GM18867 (cell line): ENCODE measurements around the gene SEMA3B.
"Not testable (repeated sequence)": the region's sequence is repeated elsewhere in the genome, so short reads cannot be mapped to it uniquely, and the experiment has no call there.

Experiments used
- ATAC-seq: cut with Tn5 transposase; IDR thresholded peaks from one replicate; pipeline ENCODE4 v1.9.1; 2021; ENCODE audit warnings: mild to moderate bottlenecking, moderate library complexity; ENCODE audit not compliant: unreplicated experiment

The SEMA3B gene

GRCh38 chr3:50237754-50238548, 31.0 kb upstream of the SEMA3B start:
- ATAC-seq = peak; percentile 36

DNA sequence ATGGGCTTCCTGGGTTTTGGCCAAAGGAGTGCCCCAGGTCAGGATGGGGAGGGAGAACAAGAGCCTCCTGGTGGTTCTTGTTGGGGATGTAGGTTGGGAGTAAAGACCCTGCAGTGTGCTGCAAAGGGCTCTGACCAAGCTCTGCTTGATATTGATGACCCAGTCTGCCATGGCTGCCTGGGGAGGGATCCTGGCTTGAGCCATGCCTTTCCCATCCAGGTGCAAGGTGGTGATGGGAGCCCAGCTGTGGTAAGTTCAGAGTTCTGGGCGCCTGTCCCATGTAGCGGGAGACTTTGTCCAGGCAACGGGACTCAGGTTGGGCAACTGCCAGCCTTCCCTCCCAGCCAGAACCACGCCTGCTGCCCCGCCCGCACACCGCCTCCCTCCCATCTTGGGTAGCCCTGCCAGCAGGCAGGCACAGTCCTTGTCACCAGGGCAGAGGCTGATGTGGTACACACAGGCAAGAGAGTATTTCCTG, 30.4 kb upstream of the SEMA3B start:
- ATAC-seq = no peak

- no peak for ATAC-seq
These were observed 29.3 kb upstream of the SEMA3B start for GRCh38 chr3:50239649-50240048.

DNA sequence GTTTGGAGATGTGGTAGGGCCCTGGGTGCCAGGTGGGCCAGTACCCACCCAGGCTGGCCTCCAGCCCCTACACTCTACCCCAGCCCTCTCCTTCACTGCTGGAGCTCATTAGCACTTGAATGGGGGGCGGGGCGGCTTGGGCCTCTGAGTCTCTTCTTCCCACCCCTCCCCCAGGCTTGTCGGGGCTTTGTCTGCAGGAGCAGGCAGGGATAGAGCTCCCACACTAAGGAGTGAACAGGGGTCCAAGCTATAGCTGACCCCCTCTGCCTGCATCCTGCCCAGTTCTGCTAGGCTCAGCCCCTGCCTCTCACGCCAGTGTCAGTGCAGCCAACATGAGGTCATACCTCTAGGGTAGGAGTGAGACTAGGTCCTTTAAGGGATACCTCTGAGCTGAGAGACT, 27.8 kb upstream of the SEMA3B start:
- no peak for ATAC-seq

- ATAC-seq = no peak
These were observed 27.1 kb upstream of the SEMA3B start for GRCh38 chr3:50241713-50242380.

GRCh38 chr3:50242381-50242770, 26.6 kb upstream of the SEMA3B start:
- ATAC-seq = no peak

- ATAC-seq = no peak
These were observed 25.9 kb upstream of the SEMA3B start for GRCh38 chr3:50242851-50243542.

GRCh38 chr3:50243543-50243895, 25.4 kb upstream of the SEMA3B start:
- no peak for ATAC-seq

DNA sequence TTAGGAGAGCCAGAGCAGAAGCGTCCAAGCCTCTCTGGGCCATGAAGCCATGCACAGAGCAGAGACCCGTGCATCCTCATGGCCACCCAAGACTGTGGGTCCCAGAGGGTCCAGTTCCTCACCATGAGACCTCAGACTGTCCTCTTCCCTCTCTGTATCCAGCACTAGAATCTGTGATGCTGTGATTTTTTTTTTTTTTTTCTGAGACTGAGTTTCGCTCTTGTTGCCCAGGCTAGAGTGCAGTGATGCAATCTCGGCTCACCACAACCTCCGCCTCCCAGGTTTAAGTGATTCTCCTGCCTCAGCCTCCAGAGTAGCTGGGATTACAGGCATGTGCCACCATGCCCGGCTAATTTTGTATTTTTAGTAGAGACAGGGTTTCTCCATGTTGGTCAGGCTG, 24.1 kb upstream of the SEMA3B start:
- ATAC-seq = not testable (repeated sequence)

DNA sequence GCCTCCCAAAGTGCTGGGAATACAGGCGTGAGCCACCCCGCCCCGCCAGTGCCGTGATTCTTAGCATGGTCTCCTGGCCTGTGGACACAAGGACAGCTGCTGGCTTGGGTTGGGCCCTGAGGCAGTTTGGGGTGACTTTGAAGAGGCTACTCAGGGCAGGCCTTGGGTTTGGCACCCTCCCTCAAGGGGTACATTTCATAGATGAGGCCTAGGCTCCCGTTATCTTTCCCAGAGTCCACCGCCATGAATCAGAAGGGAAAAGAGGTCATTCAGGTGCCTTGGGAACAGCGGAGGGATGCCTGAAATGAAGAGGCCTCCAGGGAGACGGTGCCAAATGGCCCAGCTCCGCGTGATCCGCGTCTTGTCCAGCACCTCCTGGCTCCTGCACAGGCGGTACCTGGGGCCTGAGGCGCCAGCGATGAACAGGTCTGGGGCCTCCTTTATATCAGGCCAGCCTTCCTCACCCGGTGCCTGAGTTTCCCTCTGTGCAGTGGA, 23.6 kb upstream of the SEMA3B start:
- ATAC-seq = no peak

GRCh38 chr3:50245831-50246516, 23.0 kb upstream of the SEMA3B start:
- ATAC-seq = peak; percentile 69

DNA sequence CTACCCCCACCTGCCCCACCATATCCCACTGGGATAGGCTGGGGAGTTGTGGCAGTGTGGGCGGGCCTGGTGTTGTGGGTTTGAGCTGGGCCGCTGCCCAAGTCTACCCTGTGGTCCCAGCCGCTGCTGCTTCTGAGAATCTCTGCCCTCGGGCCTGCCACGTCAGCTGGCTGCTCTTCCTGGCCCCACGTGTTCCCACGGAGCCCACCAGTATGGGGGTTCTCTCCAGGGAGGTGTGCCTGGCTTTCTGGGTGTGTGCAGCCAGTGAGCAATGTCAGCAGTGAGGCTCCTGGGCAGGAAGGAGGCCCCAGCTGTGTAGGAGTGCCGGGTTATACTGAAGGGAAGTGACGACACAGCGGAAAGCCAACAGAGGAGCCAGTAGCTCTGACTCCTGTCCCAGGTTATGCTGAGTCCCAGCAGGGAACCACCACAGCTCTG, 22.4 kb upstream of the SEMA3B start:
- ATAC-seq = peak; percentile 30

- ATAC-seq = no peak
These were observed 20.6 kb upstream of the SEMA3B start for GRCh38 chr3:50248387-50248786.

GRCh38 chr3:50249457-50249856, 19.5 kb upstream of the SEMA3B start:
- no peak for ATAC-seq

- ATAC-seq = no peak
These were observed 18.4 kb upstream of the SEMA3B start for GRCh38 chr3:50250514-50250913.

DNA sequence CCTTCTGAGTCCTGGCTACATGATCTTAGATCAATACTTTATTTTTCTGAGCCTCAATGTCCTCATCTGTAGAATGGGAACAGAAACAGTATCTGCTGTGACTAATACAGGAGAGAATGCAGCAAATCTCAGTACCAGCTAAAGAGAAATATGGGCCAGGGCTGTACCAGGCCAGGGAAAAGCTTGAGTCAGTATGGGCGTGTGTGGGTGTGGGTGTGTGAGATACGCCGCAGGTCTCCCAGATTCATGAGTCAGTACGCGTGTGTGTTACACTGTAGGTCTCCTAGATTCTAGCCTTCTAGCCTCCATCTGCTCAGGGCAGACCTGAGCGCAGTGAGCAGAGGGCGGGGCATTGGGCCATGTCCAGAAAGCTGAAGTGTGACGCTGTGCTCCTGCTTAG, 17.7 kb upstream of the SEMA3B start:
- no peak for ATAC-seq

DNA sequence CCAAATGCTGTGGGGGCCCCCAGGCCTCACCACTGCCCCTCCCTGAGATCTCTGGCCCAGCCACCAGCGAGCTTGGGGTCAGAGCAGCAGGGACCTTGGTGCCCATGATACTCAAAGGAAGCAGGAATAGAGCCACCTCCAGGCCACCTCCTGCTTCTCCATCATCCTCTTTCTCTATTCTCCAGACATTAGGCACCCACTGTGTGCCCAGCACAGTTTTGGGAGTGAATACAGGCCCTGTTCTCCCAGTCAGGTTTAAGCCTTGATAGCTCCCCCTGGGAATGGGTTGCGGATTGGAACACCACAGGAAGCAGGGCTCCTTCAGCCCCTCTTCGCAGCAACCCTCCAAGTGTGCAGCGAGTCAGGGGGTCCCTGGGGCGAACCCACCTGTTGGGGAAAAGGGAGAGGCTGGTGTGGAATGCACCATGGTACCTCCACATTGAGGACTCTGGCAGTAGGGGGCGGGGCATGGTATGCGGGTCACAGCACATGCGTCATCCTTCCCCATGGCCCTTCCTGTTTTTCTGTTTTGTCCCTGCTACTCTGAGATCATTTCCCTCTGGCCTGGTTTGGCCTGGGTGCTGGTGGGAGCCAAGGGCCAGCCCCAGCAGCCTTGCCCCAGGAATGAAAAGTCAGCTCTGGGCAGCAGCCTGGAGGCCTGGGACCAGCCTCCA, 14.2 kb upstream of the SEMA3B start:
- ATAC-seq = no peak

DNA sequence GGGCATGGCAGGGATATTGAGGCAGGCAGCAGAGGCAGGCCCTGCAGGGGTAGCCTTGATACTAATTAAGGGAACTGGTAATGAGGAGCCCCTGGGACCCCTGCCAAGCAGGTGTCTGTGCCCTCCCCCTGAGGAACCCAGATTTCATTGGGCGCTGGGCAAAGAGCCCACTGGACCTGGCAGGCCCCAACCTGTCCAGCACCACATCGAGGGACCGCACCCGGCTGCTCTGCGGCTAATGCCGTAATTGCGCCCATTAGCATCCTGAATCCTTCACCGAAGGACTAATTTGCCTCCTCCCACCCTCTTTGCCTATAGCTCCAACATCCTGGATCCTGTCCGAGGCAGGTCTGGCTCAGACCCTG, 13.7 kb upstream of the SEMA3B start:
- ATAC-seq = no peak

DNA sequence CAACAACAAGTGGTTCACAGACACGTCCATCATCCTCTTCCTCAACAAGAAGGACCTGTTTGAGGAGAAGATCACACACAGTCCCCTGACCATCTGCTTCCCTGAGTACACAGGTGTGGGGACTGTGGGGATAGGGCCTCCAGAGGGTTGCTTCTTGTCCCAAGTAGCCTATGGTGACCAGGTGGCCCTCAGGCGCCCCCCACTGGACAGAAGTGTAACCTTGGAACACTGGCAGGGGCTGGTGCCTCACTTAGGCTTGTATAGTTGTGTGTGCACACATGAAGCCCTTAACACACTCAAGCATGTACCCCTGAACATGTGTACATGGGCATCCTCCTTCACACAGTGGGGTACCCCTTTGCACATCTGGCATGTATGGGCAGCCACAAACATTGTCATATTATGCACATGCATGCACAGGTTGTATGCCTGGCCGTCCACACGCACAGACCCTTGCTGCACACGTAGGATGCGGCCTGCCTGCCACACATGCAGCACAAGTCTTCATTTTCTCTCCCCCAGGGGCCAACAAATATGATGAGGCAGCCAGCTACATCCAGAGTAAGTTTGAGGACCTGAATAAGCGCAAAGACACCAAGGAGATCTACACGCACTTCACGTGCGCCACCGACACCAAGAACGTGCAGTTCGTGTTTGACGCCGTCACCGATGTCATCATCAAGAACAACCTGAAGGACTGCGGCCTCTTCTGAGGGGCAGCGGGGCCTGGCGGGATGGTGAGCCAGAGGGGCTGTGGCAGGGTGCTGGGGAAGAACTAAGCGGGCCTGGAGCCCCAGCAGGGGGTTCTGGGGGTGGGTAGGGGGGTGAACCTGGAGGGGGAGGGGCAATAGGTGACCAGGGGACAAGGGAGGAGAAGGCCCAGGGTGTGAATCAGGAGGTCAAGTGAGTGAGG, 11.7 kb upstream of the SEMA3B start:
- no peak for ATAC-seq
